ENCODE measurements around the gene TBCEL.
"Not testable (repeated sequence)": the region's sequence is repeated elsewhere in the genome, so short reads cannot be mapped to it uniquely, and the experiment has no call there.

The TBCEL gene, protein sequence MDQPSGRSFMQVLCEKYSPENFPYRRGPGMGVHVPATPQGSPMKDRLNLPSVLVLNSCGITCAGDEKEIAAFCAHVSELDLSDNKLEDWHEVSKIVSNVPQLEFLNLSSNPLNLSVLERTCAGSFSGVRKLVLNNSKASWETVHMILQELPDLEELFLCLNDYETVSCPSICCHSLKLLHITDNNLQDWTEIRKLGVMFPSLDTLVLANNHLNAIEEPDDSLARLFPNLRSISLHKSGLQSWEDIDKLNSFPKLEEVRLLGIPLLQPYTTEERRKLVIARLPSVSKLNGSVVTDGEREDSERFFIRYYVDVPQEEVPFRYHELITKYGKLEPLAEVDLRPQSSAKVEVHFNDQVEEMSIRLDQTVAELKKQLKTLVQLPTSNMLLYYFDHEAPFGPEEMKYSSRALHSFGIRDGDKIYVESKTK

DNA sequence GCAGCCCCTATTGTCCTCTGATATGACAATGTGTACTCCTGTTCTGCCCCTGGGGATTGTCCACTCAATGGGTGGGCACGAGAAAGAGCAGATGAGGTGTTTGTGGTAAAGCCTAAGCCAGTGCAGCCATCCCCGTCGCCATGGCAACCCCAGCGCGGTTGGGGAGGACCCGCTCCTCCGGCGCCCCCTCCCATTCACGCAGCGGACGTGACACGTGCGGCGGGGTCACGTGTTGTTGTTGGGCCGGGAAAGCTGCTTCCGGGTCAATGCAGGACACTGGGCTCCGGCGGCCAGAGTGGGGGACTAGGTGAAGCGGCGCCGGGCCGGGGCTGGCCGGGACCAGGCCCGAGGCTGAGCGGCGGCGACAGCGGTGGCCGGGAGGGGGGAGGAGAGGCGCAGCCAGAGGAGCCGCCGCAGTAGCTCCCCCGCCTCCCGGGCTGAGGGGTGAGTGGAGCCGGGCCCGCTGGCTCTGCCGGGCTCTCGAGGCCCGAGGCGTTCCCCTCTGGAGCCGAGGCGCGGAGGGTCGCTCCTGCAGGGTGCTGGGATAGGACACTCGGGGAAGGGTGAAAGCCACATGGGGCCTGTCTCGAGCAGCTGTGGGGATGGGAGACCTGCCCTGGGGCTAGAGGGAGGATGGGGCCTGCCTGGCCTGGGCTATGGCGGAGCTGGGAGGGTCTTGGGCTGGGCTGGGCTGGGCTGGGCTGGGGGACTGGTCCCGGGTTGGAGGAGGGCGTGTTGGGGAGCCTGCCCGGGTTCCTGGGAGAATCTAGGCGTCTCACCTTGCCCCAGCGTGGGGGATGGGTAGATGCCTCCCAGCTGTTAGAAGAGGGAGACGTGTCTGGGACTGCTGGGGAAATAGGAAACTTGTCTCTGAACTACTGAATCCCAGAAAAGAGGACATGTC, at the start of gene TBCEL:
TBCEL (plus strand) TSS at position 255 of the 904 bp plus-strand sequence. CDS start 21,589 bp downstream, outside the sequence.
- peak; percentile 67 for DNase-seq

DNA sequence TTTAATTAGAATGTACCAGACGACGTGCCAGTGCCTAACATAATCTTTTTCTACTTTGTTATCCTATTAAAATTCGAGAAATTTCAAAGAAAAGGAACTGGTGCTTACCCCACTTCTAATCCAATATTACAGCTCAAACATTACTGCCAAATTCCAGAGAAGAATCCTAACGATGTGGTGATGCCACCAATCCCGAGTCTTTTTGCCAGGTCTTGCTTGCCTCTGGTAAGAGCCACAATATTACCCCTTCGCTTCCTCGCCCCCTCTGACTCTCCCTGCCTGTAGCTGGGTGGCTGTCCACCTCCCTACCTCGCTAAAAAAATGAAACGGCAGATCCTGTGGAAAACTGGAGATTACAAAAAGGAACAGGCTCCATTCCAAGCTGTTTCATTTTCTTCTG, 49.4 kb upstream of the TBCEL start:
- DNase-seq = no peak

DNA sequence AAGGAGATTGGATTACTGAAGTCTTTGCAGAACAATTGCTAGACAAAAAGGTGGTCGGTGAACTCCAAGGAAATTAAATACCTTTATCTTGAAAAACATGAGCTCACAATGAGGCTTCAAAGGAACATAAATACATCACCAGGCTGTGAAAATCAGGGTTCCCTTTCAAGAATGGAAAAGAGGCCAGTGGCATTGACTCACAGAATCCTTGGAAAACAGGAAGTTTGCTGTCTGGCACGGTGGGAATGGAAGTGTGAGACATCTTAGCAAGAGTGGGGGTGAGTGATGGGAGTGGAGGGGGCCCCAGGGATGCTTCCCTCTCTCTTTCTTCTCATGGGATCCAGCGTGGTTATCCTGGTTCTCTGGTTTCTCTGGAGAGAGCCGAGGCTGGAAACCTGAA, 48.9 kb upstream of the TBCEL start:
- DNase-seq = no peak

DNA sequence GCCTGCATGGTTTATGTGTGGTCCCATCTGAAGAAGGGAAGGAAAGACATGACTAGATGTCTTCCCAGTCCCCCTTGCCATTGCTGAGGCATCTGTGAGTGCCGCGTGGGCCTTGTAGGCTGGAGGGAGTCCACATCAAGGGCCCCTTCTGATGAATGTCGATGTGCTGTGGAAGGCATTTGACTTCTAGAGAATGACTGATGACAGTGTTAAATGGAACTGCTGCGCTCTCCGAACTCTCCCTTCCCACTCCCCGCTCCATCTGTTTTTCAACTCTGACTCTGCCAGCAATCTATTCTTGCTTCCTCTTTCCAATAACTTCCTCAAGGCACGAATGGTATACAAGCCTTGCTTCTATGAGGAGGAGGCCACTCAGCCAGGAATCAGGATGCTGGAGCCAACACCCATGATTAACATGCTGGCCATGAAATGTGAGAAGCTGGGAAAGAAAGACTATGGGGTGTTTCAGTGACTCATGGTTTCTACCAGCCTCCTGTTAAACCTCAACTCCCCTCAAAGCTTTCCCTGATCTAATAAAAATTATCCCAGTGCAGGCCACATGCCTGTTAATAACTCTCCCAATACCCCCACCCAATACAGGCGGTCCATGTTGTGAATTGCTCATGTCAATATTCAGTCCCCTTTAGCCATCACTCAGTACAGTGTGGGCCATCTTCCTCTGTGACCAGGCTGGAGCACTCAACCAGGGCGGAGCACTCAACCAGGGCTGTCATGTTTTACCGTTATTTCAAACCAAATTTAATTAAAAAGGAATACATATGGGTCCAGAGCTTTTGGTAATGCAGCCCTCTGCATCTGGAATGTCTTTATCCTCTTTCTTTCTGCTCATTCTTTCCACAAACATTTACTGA, 46.4 kb upstream of the TBCEL start:
- DNase-seq = no peak

DNA sequence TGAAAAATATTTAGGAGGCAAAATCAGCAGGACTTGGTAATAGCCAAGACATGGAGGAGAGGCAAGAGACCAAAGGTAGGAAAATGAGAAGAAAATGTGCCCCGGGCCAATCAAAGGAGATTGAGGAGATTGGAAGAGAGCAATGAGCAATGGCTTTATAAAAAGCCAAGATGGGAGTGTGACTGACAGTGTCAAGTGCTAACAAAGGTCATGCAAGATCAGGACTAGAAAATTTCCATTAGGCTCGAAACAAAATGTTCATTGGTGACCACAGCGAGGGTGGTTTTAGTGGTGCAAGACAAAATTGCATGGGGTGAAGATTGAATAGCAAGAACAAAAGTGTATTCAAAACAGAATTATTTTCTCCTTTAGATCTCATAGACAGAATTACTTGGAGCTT, 45.2 kb upstream of the TBCEL start:
- DNase-seq = no peak

DNA sequence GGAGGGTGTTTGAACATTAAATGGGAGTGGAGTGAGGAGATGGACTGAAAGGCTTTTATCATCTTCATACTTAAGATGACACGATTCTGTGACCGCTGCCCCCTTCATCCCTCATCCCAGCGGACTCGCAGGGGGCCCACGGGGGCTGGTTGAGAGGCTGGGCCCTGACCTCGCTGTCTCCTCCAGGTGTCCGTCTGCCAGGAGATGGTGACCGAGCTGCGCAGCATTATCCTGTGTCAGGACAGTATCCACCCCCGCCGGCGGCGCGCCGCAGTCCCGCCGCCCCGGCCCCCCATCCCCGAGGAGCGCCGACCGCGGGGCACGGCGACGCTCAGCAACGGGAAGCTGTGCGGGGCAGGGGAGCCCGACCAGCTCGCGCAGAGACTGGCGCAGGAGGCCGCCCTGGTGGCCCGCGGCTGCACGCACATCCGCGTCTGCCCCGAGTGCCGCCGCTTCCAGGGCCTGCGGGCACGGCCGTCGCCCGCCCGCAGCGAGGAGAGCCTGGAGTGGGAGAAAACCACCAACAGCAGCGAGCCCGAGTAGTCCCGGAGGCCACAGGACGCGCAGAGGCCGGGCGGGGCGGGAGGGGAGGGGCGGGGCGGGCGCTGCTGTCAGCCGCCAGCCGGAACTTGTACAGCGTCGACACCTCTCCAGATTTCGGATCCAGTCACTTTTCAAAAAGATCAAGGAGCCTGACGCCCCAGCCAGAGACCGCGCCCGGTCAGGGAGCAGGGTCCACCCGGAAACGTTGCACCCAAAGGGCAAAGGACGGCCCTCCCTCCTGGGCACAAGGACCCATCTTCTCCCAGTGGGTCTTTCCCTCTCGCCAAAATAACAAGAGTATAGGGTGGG, 38.0 kb upstream of the TBCEL start:
- no peak for DNase-seq

DNA sequence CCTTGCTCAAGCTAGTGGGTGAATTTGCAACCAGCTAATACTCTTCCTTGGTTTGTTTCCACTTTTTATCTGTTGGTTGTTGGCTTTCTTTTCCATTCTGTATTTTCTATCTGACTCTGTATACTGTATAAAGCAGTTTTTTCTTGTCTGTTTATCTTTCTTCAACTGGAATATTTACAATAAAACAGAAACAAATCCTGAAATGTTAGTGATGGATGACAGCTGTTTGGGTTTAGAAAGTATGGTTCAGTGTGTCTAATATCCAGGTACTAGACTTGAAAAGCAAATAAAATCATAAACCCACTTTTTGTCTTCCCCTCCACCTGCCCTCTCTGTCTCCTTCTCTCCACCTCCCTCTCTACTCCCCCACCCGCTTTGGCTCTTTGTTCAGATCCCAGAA, 35.3 kb upstream of the TBCEL start:
- DNase-seq = no peak

DNA sequence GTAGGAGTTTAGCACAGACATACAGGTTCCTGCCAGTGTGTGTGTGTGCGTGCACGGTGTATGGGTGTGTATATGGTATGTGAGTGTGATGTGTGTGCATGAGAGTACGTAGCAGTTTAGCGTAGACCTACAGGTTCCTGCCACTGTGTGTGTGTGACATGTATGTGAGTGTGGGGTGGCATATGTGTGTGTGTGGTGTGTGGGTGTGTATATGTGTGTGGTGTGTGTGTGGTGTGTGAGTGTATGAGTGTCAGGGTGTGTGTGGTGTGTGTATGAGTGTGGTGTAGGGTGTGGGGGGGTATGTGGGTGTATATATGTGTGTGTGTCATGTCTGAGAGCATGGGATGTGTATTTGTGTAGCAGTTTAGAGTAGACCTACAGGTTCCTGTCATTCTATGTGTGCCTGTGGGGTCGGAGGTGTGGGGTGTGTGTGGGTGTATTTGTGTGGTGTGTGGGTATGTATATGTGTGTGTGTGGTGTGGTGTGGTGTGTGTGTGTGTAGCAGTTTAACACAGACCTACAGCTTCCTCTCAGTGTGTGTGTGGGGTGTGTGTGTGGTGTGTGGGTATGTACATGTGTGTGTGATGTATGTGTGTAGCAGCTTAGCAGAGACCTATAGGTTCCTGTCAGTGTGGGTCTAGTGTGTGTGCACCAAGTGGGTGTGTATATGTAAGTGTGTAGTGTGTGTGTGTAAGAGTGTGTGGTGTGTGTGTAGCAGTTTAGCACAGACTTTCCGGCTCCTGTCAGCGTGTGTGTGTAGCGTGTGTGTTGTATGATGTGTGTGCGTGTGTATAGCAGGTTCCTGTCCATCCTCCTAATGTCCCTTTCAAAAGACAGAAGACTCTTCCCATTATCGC, 31.8 kb upstream of the TBCEL start:
- no peak for DNase-seq

DNA sequence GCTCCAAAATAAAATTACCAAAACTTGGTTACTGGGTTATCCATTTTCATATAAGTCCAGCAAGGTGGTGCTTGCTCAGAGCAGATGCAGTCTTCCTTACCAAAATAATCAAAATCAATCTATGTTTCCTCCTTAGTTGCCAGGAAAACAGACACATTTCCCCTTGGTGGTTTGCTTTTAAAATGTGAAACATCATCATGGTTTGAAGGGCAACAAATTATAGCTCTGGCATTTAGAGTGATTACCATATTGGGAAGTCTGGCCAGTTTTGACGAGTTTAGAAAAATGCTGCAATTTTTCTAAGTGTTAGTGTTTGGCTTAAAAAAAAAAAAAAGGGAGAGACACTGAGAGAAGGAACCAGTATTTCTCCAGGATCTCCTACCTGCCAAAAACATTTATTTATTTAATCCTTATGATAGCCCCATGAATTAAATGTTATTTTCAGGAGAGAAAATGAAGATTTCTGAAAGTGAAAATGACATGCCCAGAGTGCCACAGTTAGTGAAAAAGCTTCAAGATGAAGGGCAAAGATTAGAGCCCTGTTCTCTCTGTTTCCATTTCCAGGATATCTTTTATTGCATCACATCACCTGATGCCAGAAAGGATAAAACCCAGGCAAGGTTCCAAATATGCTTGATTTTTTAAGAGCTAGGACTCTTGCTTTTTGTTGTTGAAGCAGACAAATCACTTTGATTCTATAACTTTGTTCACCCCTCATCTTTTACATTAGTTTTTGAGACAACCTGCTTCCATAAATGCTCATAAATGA, 29.6 kb upstream of the TBCEL start:
- no peak for DNase-seq

DNA sequence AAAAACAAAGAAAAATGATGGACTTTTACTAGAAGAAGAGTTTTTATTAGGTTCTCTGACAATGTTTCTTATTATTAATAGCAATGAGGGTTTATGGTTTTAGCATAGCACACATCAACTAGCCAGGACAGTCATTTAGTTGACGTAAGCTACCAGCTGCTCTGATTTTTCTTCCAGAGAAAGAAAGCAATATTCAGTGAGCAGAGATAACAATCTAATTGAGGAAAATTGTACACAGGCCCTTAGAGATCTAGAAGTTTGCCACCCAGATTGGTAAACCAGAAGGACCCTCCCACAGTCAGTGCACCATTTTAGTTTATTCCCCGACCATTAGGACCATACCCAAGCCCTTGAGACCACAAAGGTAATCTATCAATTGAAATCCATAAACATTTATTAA, 28.7 kb upstream of the TBCEL start:
- DNase-seq = no peak

DNA sequence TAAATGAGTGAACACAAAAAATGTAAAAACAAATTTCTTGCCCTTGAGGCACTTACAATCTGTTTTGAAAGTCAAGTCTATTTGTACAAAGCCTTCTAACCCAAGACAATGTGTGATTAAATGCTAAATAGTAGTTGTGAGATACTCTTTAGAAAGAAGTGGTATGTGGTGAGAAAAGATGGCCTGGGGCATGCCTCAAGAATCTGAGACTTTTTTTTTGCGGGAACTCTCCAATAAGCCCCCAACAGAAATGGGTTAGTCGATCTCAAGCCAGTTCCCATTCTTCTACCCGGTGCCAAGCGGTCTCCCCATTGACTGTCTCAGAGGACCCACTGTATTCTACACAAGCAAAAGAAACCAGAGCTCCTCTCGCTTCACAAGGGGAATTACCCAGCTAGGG, 26.9 kb upstream of the TBCEL start:
- no peak for DNase-seq

DNA sequence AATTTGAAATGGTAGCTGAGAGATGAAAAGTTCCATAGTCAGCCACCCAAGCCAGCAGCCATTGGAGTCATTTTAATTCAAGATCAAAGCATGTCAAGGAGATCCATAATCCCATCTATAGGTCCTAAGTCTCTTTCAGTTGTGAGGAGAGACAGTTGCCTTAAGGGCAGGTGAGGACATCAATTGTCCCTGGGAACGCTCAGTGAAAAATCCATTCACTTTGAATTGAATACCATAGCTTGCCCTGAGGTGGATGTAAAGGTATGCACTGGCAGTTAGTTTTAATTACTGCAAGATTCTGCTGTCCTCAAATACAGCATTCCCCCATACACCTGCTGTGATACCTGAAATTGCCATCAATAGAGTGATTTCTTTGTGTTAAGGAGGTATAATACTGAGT, 25.3 kb upstream of the TBCEL start:
- no peak for DNase-seq

DNA sequence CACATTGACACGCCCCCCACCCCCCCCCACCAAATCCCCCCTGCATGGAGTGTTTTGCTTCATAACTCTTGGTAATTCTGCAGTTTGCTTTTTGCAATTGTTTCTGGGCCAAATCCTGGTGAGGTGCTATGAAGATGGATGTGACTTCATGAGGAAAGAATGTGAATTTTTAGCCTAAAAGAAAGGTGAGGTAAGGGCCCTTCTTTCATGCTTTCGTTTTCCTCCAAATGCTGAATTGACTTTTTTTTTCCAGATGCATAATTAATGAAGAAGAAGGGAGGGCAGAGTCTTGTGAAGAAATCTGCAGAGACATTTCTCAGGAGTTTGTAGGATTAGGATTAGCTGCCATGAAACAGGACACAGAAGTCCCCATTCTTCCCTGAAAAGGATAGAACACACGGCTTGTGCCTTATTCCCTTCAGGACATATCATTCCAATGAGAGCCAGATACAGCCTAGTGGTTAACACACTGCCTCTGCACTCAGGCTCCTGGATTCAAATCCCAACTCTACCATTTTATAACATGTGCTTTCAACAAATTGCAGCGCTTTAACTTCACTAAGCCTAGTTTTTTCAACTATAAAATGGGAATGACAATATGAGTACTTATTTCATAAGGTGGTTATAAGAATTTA, 19.6 kb upstream of the TBCEL start:
- no peak for DNase-seq

DNA sequence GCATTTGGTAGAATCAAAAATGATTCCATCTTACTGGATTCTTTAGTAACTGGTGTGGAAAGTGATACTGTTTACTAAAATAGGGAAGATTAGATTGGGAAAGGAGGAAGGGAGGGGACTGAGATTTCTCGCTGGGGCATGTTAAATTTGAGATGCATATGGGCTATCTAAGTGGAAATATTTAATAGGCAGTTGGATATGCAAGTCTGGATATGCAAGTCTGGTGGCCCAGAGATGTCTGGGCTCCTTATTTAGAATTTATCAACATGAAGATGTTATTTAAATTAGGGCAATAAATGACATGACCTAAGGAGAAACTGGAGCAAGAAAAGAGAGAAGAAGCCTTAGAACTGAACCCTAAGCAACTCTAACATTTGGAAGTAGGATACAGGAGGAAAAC, 17.0 kb upstream of the TBCEL start:
- no peak for DNase-seq

DNA sequence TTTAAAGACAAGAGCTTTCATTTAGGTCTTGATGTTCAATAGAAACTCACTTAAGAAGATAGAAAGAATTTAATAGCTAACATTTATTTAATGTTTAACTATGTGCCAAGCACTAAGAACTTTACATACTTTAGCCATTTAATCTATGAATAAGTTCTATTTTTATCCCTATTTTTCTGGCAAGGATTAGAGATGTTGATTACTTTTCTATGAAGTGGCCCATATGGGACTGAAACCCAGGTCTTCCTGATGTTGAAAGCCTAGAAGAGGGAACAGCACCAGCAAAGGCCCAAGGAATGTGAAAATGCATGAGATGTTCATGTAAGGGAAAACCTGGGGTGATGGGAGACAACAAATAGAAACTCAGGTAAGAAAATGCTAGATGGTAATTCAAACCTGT, 15.4 kb upstream of the TBCEL start:
- DNase-seq = no peak

DNA sequence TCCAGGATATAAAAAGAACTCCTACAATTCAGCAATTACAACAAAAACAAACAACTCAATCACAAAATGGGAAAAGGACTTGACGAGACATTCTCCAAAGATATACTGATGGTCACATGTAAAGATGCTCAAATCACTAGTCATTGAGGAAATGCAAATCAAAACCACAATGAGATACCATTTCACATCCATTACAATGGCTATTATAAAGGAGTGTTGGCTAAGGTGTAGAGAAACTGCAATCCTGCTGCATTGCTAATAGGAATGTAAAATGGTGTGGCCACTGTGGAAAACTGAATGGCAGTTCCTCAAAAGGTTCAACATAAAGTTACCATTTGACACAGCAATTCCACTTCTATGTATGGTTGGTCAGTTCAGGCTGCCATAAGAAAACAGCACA, 11.8 kb upstream of the TBCEL start:
- DNase-seq = no peak

DNA sequence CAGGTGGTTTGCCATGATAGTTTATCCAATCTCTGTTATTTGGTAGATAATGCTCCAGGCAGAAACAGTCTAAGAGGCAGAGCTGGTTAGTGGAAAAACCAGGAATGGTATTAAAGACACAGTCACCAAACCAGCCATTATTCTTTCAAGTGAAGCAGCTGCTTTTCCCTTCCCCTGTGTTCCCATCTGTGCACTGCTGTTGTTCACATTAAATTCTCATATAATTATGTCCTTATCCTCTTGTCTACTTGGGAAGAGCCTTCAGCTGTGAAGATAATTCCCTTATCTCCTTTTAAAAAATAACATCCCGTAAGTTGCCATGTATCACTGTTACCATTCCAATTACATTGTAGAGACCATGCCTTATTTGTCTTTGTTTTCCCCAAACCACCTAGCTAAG, 5.2 kb upstream of the TBCEL start:
- DNase-seq = no peak

DNA sequence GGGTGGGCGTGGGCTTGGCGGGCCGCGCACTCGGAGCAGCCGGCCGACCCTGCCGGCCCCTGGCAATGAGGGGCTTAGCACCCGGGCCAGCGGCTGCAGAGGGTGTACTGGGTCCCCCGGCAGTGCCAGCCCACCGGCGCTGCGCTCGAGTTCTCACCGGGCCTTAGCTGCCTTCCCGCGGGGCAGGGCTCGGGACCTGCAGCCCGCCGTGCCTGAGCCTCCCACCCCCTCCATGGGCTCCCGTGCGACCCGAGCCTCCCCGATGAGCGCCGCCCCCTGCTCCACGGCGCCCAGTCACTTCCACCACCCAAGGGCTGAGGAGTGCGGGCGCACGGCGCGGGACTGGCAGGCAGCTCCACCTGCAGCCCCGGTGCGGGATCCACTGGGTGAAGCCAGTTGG, 2.2 kb upstream of the TBCEL start:
- DNase-seq = not testable (repeated sequence)

DNA sequence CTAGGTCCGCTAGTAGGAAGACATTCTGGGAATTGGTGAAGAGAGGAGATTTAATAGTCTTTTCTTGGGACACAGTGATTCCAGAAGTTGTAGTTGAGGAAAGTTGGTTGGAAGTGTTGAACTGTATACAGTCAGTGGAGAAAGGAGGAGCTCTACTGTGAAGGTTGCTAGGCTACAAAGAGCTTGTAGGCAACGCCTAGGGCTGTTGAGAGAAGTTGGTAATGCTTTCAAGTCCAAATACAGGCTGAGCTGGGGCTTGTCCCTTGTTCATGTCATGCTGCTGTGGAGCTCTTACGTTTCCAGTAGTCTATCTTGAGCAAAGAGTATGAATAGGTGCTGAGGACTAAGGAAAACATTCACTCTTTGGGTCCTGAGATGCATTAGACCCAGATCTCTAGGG, 1.1 kb downstream of the TBCEL start:
- DNase-seq = no peak

DNA sequence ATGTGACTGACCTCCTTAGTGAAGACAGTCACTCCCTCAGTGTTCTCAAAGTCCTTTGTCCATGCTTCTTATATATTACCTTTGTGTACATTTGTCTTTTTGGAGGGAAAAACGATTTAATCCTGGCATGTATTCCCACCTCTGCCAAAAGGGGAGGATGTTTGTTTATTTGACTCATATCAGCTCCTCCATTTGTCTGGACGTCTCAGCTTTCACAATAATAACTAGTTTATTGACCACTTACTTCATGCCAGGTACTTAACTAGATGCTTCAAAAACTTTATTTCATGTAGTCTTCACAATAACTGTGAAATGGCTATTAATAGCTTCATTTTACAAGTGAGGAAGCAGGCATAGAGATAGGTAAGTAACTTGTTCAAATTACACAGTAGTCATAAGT, 5.3 kb downstream of the TBCEL start:
- no peak for DNase-seq
